ENCODE measurements around the gene CDH8. TPM values are rescaled to one million over a fixed set of nuclear protein-coding genes. Genes with fewer than 3 reads are reported as not detected.

Gene CDH8
- 10 to 100 TPM; 28.5 to 70.7 TPM for total RNA-seq
- 10 to 100 TPM; 43.1 to 52.3 TPM for polyA plus RNA-seq (ENCODE audit: insufficient read length in 2 of 2)
- long read RNA-seq, donor 1, full-length matches to known transcripts = 11 of 11 reads
- long read RNA-seq, donor 1, partial matches to known transcripts = 0 of 11 reads
- long read RNA-seq, donor 1, other reads (novel, unspliced or antisense) = 0 of 11 reads
- long read RNA-seq, donor 2, partial matches to known transcripts = 0 of 1 reads
- long read RNA-seq, donor 2, other reads (novel, unspliced or antisense) = 0 of 1 reads
- long read RNA-seq, donor 3, partial matches to known transcripts = 0 of 3 reads
- long read RNA-seq, donor 3, other reads (novel, unspliced or antisense) = 0 of 3 reads
- long read RNA-seq, donor 4 = 0 reads

- H3K9me3 ChIP-seq (ENCODE audit: control insufficient read depth, insufficient read depth, low read length) = no peaks in the 10 kb centered on the region
- H3K36me3 ChIP-seq (ENCODE audit: control insufficient read depth, insufficient read depth, low read length) = no peaks in the 10 kb centered on the region
- H3K27me3 ChIP-seq (ENCODE audit: control insufficient read depth, insufficient read depth, low read length) = peaks cover 41% of the 10 kb centered on the region
- peak within 1 kb of the TSS; percentile 55 for H3K27ac ChIP-seq (ENCODE audit: low read depth, low read length)
- H3K4me1 ChIP-seq (ENCODE audit: control insufficient read depth, insufficient read depth, low read length) = peaks cover 29% of the 10 kb centered on the region
- 0% methylated on average over 51 of the region's 60 CpGs for WGBS (ENCODE audit: insufficient coverage)
- peak in 4 of 6 donors; percentile 48 to 95 (median 79) for DNase-seq (ENCODE audit: low read depth in 4 of 6, low spot score in 6 of 6)
- H3K4me3 ChIP-seq (ENCODE audit: low read depth, low read length) = peak within 1 kb of the TSS; percentile 67
These were observed at the start of gene CDH8 for GRCh38 chr16:62036101-62036801. Gene CDH8 (minus strand): TSS chr16:62036438. CDS start chr16:62021403, 15,035 bp downstream.

- Histone ChIP-seq H3K4me3 (ENCODE audit: low read depth, low read length) (no peak overlapping the region), H3K27me3 (ENCODE audit: control insufficient read depth, insufficient read depth, low read length) (no peaks in the 10 kb centered on the region), H3K36me3 (ENCODE audit: control insufficient read depth, insufficient read depth, low read length) (no peaks in the 10 kb centered on the region), H3K4me1 (ENCODE audit: control insufficient read depth, insufficient read depth, low read length) (no peaks in the 10 kb centered on the region), H3K27ac (ENCODE audit: low read depth, low read length) (no peak overlapping the region), H3K9me3 (ENCODE audit: control insufficient read depth, insufficient read depth, low read length) (no peaks in the 10 kb centered on the region)
- no peak for DNase-seq (ENCODE audit: low read depth in 4 of 6, low spot score in 6 of 6)
- WGBS (ENCODE audit: insufficient coverage) = no CpG with 5 or more reads among the region's 4 CpGs
These were observed 43.0 kb upstream of the CDH8 start for GRCh38 chr16:62079236-62079635.

- Histone ChIP-seq H3K36me3 (ENCODE audit: control insufficient read depth, insufficient read depth, low read length) (no peaks in the 10 kb centered on the region), H3K9me3 (ENCODE audit: control insufficient read depth, insufficient read depth, low read length) (no peaks in the 10 kb centered on the region), H3K27me3 (ENCODE audit: control insufficient read depth, insufficient read depth, low read length) (no peaks in the 10 kb centered on the region), H3K4me1 (ENCODE audit: control insufficient read depth, insufficient read depth, low read length) (no peaks in the 10 kb centered on the region), H3K27ac (ENCODE audit: low read depth, low read length) (no peak overlapping the region), H3K4me3 (ENCODE audit: low read depth, low read length) (no peak overlapping the region)
- whole genome bisulfite sequencing (ENCODE audit: insufficient coverage) = 36% methylated on average over 2 of the region's 4 CpGs
- DNase-seq (ENCODE audit: low read depth in 4 of 6, low spot score in 6 of 6) = no peak
These were observed 41.8 kb upstream of the CDH8 start for GRCh38 chr16:62077998-62078397.

- no peaks in the 10 kb centered on the region for H3K4me1 ChIP-seq (ENCODE audit: control insufficient read depth, insufficient read depth, low read length)
- no peaks in the 10 kb centered on the region for H3K9me3 ChIP-seq (ENCODE audit: control insufficient read depth, insufficient read depth, low read length)
- DNase-seq (ENCODE audit: low read depth in 4 of 6, low spot score in 6 of 6) = peak in 2 of 6 donors; percentile 34 to 69
- no peak overlapping the region for H3K27ac ChIP-seq (ENCODE audit: low read depth, low read length)
- no peaks in the 10 kb centered on the region for H3K36me3 ChIP-seq (ENCODE audit: control insufficient read depth, insufficient read depth, low read length)
- WGBS (ENCODE audit: insufficient coverage) = no CpG with 5 or more reads among the region's 3 CpGs
- no peaks in the 10 kb centered on the region for H3K27me3 ChIP-seq (ENCODE audit: control insufficient read depth, insufficient read depth, low read length)
- H3K4me3 ChIP-seq (ENCODE audit: low read depth, low read length) = no peak overlapping the region
These were observed 40.6 kb upstream of the CDH8 start for GRCh38 chr16:62076886-62077285.

- Histone ChIP-seq H3K9me3 (ENCODE audit: control insufficient read depth, insufficient read depth, low read length) (no peaks in the 10 kb centered on the region), H3K36me3 (ENCODE audit: control insufficient read depth, insufficient read depth, low read length) (no peaks in the 10 kb centered on the region), H3K4me1 (ENCODE audit: control insufficient read depth, insufficient read depth, low read length) (no peaks in the 10 kb centered on the region), H3K4me3 (ENCODE audit: low read depth, low read length) (no peak overlapping the region), H3K27ac (ENCODE audit: low read depth, low read length) (no peak overlapping the region), H3K27me3 (ENCODE audit: control insufficient read depth, insufficient read depth, low read length) (no peaks in the 10 kb centered on the region)
- no CpG with 5 or more reads among the region's 1 CpG for WGBS (ENCODE audit: insufficient coverage)
- no peak for DNase-seq (ENCODE audit: low read depth in 4 of 6, low spot score in 6 of 6)
These were observed 32.5 kb upstream of the CDH8 start for GRCh38 chr16:62068747-62069146.

- Histone ChIP-seq H3K36me3 (ENCODE audit: control insufficient read depth, insufficient read depth, low read length) (no peaks in the 10 kb centered on the region), H3K27ac (ENCODE audit: low read depth, low read length) (no peak overlapping the region), H3K27me3 (ENCODE audit: control insufficient read depth, insufficient read depth, low read length) (no peaks in the 10 kb centered on the region), H3K4me1 (ENCODE audit: control insufficient read depth, insufficient read depth, low read length) (no peaks in the 10 kb centered on the region), H3K4me3 (ENCODE audit: low read depth, low read length) (no peak overlapping the region), H3K9me3 (ENCODE audit: control insufficient read depth, insufficient read depth, low read length) (no peaks in the 10 kb centered on the region)
- WGBS (ENCODE audit: insufficient coverage) = no CpG with 5 or more reads among the region's 1 CpG
- DNase-seq (ENCODE audit: low read depth in 4 of 6, low spot score in 6 of 6) = no peak
These were observed 31.7 kb upstream of the CDH8 start for GRCh38 chr16:62067981-62068380.

- H3K4me1 ChIP-seq (ENCODE audit: control insufficient read depth, insufficient read depth, low read length) = no peaks in the 10 kb centered on the region
- H3K9me3 ChIP-seq (ENCODE audit: control insufficient read depth, insufficient read depth, low read length) = no peaks in the 10 kb centered on the region
- H3K27me3 ChIP-seq (ENCODE audit: control insufficient read depth, insufficient read depth, low read length) = no peaks in the 10 kb centered on the region
- H3K27ac ChIP-seq (ENCODE audit: low read depth, low read length) = no peak overlapping the region
- H3K36me3 ChIP-seq (ENCODE audit: control insufficient read depth, insufficient read depth, low read length) = no peaks in the 10 kb centered on the region
- no peak overlapping the region for H3K4me3 ChIP-seq (ENCODE audit: low read depth, low read length)
- no CpG with 5 or more reads among the region's 1 CpG for WGBS (ENCODE audit: insufficient coverage)
- no peak for DNase-seq (ENCODE audit: low read depth in 4 of 6, low spot score in 6 of 6)
These were observed 30.9 kb upstream of the CDH8 start for GRCh38 chr16:62067182-62067581.

GRCh38 chr16:62066747-62067146 lies 30.5 kb upstream of the CDH8 start:
- no peaks in the 10 kb centered on the region for H3K27me3 ChIP-seq (ENCODE audit: control insufficient read depth, insufficient read depth, low read length)
- H3K9me3 ChIP-seq (ENCODE audit: control insufficient read depth, insufficient read depth, low read length) = no peaks in the 10 kb centered on the region
- no peak overlapping the region for H3K27ac ChIP-seq (ENCODE audit: low read depth, low read length)
- H3K4me3 ChIP-seq (ENCODE audit: low read depth, low read length) = no peak overlapping the region
- DNase-seq (ENCODE audit: low read depth in 4 of 6, low spot score in 6 of 6) = no peak
- H3K36me3 ChIP-seq (ENCODE audit: control insufficient read depth, insufficient read depth, low read length) = no peaks in the 10 kb centered on the region
- 71% methylated on average over 4 of the region's 5 CpGs for WGBS (ENCODE audit: insufficient coverage)
- H3K4me1 ChIP-seq (ENCODE audit: control insufficient read depth, insufficient read depth, low read length) = no peaks in the 10 kb centered on the region

GRCh38 chr16:62064173-62064572 lies 27.9 kb upstream of the CDH8 start:
- Histone ChIP-seq H3K4me1 (ENCODE audit: control insufficient read depth, insufficient read depth, low read length) (no peaks in the 10 kb centered on the region), H3K27ac (ENCODE audit: low read depth, low read length) (no peak overlapping the region), H3K27me3 (ENCODE audit: control insufficient read depth, insufficient read depth, low read length) (no peaks in the 10 kb centered on the region), H3K4me3 (ENCODE audit: low read depth, low read length) (no peak overlapping the region), H3K9me3 (ENCODE audit: control insufficient read depth, insufficient read depth, low read length) (no peaks in the 10 kb centered on the region), H3K36me3 (ENCODE audit: control insufficient read depth, insufficient read depth, low read length) (no peaks in the 10 kb centered on the region)
- DNase-seq (ENCODE audit: low read depth in 4 of 6, low spot score in 6 of 6) = no peak
- 29% methylated on average over 1 of the region's 5 CpGs for WGBS (ENCODE audit: insufficient coverage)

GRCh38 chr16:62060089-62060488 lies 23.9 kb upstream of the CDH8 start:
- Histone ChIP-seq H3K27me3 (ENCODE audit: control insufficient read depth, insufficient read depth, low read length) (no peaks in the 10 kb centered on the region), H3K4me3 (ENCODE audit: low read depth, low read length) (no peak overlapping the region), H3K9me3 (ENCODE audit: control insufficient read depth, insufficient read depth, low read length) (no peaks in the 10 kb centered on the region), H3K4me1 (ENCODE audit: control insufficient read depth, insufficient read depth, low read length) (no peaks in the 10 kb centered on the region), H3K36me3 (ENCODE audit: control insufficient read depth, insufficient read depth, low read length) (no peaks in the 10 kb centered on the region), H3K27ac (ENCODE audit: low read depth, low read length) (no peak overlapping the region)
- WGBS (ENCODE audit: insufficient coverage) = no CpG with 5 or more reads among the region's 3 CpGs
- DNase-seq (ENCODE audit: low read depth in 4 of 6, low spot score in 6 of 6) = peak in 1 of 6 donors; percentile 33

Measured in spinal cord (tissue), 10 donors.